Parathyroid adenoma (tissue), 2 donors: ENCODE measurements around the gene ANTKMT.
"Not testable (repeated sequence)": the region's sequence is repeated elsewhere in the genome, so short reads cannot be mapped to it uniquely, and the experiment has no call there.

Experiments
- H2AFZ ChIP-seq: fragments of 300-600 bp; sonication (generic); one replicate; pipeline ENCODE4 v1.7.0; 2017; ENCODE audit warnings: antibody characterized with exemption, mild to moderate bottlenecking
- H3K27ac ChIP-seq: fragments of 300-600 bp; sonication (generic); one replicate; pipeline ENCODE4 v1.7.0; 2017
- H3K27me3 ChIP-seq: fragments of 300-600 bp; sonication (generic); one replicate; pipeline ENCODE4 v1.7.0; 2017; ENCODE audit warnings: low read length; ENCODE audit not compliant: control insufficient read depth, insufficient read depth
- H3K36me3 ChIP-seq: fragments of 300-600 bp; sonication (generic); one replicate; pipeline ENCODE4 v1.7.0; 2017; ENCODE audit warnings: low read length; ENCODE audit not compliant: control insufficient read depth, insufficient read depth
- H3K4me1 ChIP-seq: fragments of 300-600 bp; sonication (generic); one replicate; pipeline ENCODE4 v1.7.0; 2017; ENCODE audit warnings: control low read depth
- H3K4me2 ChIP-seq: fragments of 300-600 bp; sonication (generic); one replicate; pipeline ENCODE4 v1.7.0; 2017; ENCODE audit warnings: low read length
- H3K4me3 ChIP-seq: fragments of 300-600 bp; sonication (generic); one replicate; pipeline ENCODE4 v1.7.0; 2017; ENCODE audit warnings: low read depth, low read length
- H3K79me2 ChIP-seq: fragments of 300-600 bp; sonication (generic); one replicate; pipeline ENCODE4 v1.7.0; 2017; ENCODE audit warnings: control low read depth
- H3K9ac ChIP-seq: fragments of 300-600 bp; sonication (generic); one replicate; pipeline ENCODE4 v1.7.0; 2017; ENCODE audit warnings: mild to moderate bottlenecking
- H3K9me3 ChIP-seq: fragments of 300-600 bp; sonication (generic); one replicate; pipeline ENCODE4 v1.7.0; 2017; ENCODE audit warnings: low read length; ENCODE audit not compliant: control insufficient read depth
- TF ChIP-seq, protein P1 (sequence below): fragments of 300-600 bp; sonication (generic); IDR thresholded peaks from one replicate; pipeline ENCODE4 v1.7.0; 2017; ENCODE audit warnings: antibody characterized with exemption, mild to moderate bottlenecking
- donor health status: primary hyperparathyroidism.

Gene ANTKMT

DNA sequence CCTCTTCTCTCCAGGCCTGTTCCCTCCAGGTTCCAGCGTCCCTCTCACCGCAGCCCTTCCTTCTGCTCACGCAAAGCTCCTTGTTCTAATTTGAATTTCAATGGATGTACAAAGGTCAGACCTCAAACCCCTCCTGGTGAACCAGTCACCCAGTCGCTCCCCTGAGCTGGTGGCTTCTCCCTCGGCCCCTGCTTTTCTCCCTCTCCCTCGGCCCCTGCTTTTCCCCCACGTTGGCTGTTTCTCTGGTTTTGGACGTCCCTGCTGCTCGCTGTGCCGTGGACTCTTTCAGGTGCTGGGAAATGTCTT, 31.0 kb downstream of the ANTKMT start:
- Histone ChIP-seq H3K4me2 (no peak overlapping the region), H3K27me3 (no peaks in the 10 kb centered on the region), H3K9ac (no peak overlapping the region), H3K79me2 (no peaks in the 10 kb centered on the region), H3K4me3 (no peak overlapping the region), H3K9me3 (no peaks in the 10 kb centered on the region), H3K36me3 (no peaks in the 10 kb centered on the region), H2AFZ (no peak overlapping the region), H3K27ac (no peak overlapping the region), H3K4me1 (no peaks in the 10 kb centered on the region)
- TF ChIP-seq, protein P1, sequence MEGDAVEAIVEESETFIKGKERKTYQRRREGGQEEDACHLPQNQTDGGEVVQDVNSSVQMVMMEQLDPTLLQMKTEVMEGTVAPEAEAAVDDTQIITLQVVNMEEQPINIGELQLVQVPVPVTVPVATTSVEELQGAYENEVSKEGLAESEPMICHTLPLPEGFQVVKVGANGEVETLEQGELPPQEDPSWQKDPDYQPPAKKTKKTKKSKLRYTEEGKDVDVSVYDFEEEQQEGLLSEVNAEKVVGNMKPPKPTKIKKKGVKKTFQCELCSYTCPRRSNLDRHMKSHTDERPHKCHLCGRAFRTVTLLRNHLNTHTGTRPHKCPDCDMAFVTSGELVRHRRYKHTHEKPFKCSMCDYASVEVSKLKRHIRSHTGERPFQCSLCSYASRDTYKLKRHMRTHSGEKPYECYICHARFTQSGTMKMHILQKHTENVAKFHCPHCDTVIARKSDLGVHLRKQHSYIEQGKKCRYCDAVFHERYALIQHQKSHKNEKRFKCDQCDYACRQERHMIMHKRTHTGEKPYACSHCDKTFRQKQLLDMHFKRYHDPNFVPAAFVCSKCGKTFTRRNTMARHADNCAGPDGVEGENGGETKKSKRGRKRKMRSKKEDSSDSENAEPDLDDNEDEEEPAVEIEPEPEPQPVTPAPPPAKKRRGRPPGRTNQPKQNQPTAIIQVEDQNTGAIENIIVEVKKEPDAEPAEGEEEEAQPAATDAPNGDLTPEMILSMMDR = no peak

DNA sequence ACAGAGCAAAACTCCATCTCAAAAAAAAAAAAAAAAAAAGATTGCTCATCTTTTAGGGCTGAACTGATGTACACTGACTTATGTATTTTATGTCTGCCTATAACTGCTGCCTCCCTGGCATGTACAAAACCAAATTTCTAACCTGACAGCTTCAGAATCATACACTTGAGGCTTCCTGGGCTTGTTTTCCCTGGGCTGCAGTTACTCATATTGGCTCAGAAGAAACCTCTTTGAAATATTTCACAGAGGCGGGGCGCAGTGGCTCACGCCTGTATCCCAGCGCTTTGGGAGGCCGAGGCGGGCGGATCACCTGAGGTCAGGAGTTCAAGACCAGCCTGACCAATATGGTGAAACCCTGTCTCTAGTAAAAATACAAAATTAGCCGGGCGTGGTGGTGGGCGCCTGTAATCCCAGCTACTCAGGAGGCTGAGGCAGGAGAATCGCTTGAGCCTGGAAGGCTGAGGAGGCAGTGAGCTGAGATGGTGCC, 33.2 kb downstream of the ANTKMT start:
- not testable (repeated sequence) for H3K4me1 ChIP-seq, H3K9ac ChIP-seq, H3K36me3 ChIP-seq, H3K9me3 ChIP-seq, H2AFZ ChIP-seq, H3K27ac ChIP-seq, H3K27me3 ChIP-seq, H3K79me2 ChIP-seq, H3K4me3 ChIP-seq, H3K4me2 ChIP-seq

DNA sequence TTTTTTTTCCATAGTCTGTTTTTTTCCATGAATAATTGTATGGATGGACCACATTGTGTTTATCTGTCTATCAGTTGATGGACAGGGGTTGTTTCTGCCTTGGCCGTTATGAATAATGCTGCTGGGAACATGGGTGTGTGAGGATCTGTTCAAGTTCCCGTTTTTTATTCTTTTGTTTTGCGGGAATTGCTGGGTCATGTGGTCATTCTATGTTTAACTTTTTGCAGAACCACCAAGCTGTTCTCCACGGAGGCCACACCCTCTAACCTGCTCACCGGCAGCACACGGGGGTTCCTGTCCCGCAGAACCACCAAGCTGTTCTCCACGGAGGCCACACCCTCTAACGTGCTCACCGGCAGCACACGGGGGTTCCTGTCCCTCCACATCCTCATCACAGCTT, 33.7 kb downstream of the ANTKMT start:
- no peaks in the 10 kb centered on the region for H3K79me2 ChIP-seq

DNA sequence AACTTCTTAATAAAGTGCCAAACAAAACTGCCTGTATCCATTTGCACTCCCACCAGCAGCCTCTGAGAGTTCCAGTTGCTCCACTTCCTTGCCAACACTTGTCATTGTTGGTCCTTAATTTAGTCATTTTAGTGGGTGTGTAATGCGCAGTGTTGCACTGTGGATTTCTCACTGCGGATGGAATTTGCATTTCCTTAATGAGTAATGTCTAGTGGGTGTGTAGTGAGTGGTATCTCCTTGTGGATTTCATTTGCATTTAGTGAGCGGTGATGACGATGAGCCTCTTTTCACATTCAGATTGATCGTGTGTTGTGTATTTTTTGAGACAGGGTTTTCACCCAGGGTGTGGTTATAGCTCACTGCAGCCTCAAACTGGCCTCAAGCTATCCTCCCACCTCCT, 35.5 kb downstream of the ANTKMT start:
- Histone ChIP-seq H3K9ac (no peak overlapping the region), H3K27me3 (no peaks in the 10 kb centered on the region), H3K36me3 (no peaks in the 10 kb centered on the region), H3K4me2 (no peak overlapping the region), H3K27ac (no peak overlapping the region), H3K4me3 (no peak overlapping the region), H3K4me1 (no peaks in the 10 kb centered on the region), H3K9me3 (no peaks in the 10 kb centered on the region), H3K79me2 (no peaks in the 10 kb centered on the region), H2AFZ (no peak overlapping the region)
- TF ChIP-seq, protein P1 = no peak

More for the DNA sequence above, 33.7 kb downstream of the ANTKMT start:
- H3K9me3 ChIP-seq = no peaks in the 10 kb centered on the region
- H3K27me3 ChIP-seq = no peaks in the 10 kb centered on the region
- no peak overlapping the region for H3K4me3 ChIP-seq
- no peak overlapping the region for H2AFZ ChIP-seq
- no peaks in the 10 kb centered on the region for H3K4me1 ChIP-seq
- no peak overlapping the region for H3K27ac ChIP-seq
- H3K4me2 ChIP-seq = no peak overlapping the region
- no peaks in the 10 kb centered on the region for H3K36me3 ChIP-seq
- H3K9ac ChIP-seq = no peak overlapping the region
- TF ChIP-seq, protein P1 = no peak

DNA sequence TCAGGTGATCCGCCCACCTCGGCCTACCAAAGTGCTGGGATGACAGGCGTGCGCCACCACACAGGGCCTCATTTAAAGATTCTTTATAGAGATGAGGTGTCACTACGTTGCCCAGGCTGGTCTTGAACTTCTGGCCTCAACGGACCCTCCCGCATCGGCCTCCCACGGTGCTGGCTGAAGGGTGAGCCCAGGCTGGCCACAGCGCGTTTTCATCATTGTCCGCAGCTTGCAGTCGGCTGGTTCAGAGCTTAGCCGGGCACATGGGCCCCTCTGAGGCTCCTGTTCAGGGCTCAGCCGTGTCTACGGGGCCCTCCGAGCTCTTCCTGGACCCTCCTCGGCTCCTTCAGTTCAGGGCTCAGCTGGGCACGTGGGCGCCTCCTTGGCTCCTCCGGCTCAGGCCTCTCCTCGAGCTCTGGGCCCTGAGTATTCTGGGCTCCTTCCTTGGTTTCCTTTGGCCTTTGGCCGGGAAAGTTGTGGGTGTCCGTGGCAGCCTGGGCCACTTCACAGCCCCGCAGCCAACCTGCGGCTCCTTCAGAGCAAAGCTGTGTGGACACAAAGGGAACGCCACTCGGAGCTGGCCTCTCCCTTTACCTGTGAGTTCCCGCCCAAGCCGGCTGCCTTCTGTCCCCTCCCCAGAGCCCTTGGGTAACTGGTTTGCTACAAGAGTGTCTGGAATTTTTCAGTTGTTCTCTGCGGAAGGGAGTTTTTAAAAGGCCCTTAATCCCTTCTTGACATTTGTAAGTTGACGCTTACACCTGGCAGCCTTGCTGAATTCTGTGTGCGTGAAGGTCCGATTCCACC, 38.4 kb downstream of the ANTKMT start:
- H3K4me2 ChIP-seq = no peak overlapping the region
- no peak overlapping the region for H3K27ac ChIP-seq
- H3K79me2 ChIP-seq = no peaks in the 10 kb centered on the region
- no peaks in the 10 kb centered on the region for H3K4me1 ChIP-seq
- TF ChIP-seq, protein P1 = no peak
- no peaks in the 10 kb centered on the region for H3K36me3 ChIP-seq
- H3K27me3 ChIP-seq = no peaks in the 10 kb centered on the region
- H3K4me3 ChIP-seq = no peak overlapping the region
- H3K9me3 ChIP-seq = no peaks in the 10 kb centered on the region
- H2AFZ ChIP-seq = no peak overlapping the region
- H3K9ac ChIP-seq = no peak overlapping the region
